DOHH2 (cell line): Measurements from ENCODE around the gene KRTAP3-2.
"Not testable (repeated sequence)": the region's sequence is repeated elsewhere in the genome, so short reads cannot be mapped to it uniquely, and the experiment has no call there.

Experiments
- H3F3A ChIP-seq: fragments of 200-600 bp; sonication (generic), shearing (Covaris generic); 2 replicates; pipeline ENCODE4 v1.6.0; 2016; ENCODE audit warnings: antibody characterized with exemption, mild to moderate bottlenecking; ENCODE audit not compliant: control insufficient read depth, insufficient read depth
- H3K27ac ChIP-seq: fragments of 200-600 bp; sonication (generic); 2 replicates; pipeline ENCODE4 v1.5.1; 2014; ENCODE audit warnings: low read depth, mild to moderate bottlenecking, low read length, moderate library complexity
- H3K27me3 ChIP-seq: fragments of 200-600 bp; sonication (generic); 2 replicates; pipeline ENCODE4 v1.6.1; 2014; ENCODE audit warnings: mild to moderate bottlenecking, low read length, mixed read lengths; ENCODE audit not compliant: control insufficient read depth
- H3K36me3 ChIP-seq: fragments of 200-600 bp; sonication (generic); 2 replicates; pipeline ENCODE4 v1.6.1; 2014; ENCODE audit warnings: mild to moderate bottlenecking, low read length, moderate library complexity, mixed read lengths; ENCODE audit not compliant: control insufficient read depth
- H3K4me1 ChIP-seq: fragments of 200-600 bp; sonication (generic); 2 replicates; pipeline ENCODE4 v1.6.1; 2014; ENCODE audit warnings: mild to moderate bottlenecking, low read length, mixed read lengths; ENCODE audit not compliant: control insufficient read depth
- H3K4me2 ChIP-seq: fragments of 200-600 bp; sonication (generic); 2 replicates; pipeline ENCODE4 v1.6.0; 2014; ENCODE audit warnings: mild to moderate bottlenecking, low read length, moderate library complexity
- H3K4me3 ChIP-seq: fragments of 200-600 bp; sonication (generic); 2 replicates; pipeline ENCODE4 v1.5.1; 2014; ENCODE audit warnings: mild to moderate bottlenecking, low read length, mixed read lengths
- H3K79me2 ChIP-seq: fragments of 200-600 bp; sonication (generic); 2 replicates; pipeline ENCODE4 v1.6.1; 2014; ENCODE audit warnings: mild to moderate bottlenecking, low read length, mixed read lengths; ENCODE audit not compliant: control insufficient read depth
- H3K9me2 ChIP-seq: fragments of 200-600 bp; sonication (generic); replicated peaks from 2 replicates; pipeline ENCODE4 v1.6.1; 2014; ENCODE audit warnings: mild to moderate bottlenecking, low read length, mixed read lengths; ENCODE audit not compliant: control insufficient read depth
- H3K9me3 ChIP-seq: fragments of 200-600 bp; sonication (generic); 2 replicates; pipeline ENCODE4 v1.6.1; 2014; ENCODE audit warnings: antibody characterized with exemption, low read length, mixed read lengths; ENCODE audit not compliant: control insufficient read depth, insufficient read depth
- H4K20me1 ChIP-seq: fragments of 200-600 bp; sonication (generic); 2 replicates; pipeline ENCODE4 v1.6.0; 2014; ENCODE audit warnings: low read depth, mild to moderate bottlenecking, antibody characterized with exemption, low read length, moderate library complexity; ENCODE audit not compliant: control insufficient read depth, insufficient read depth
- CTCF ChIP-seq: fragments of 200-600 bp; sonication (generic); IDR thresholded peaks from one replicate; pipeline ENCODE4 v1.5.1; 2014; ENCODE audit warnings: antibody characterized with exemption, mild to moderate bottlenecking, low read depth, low read length; ENCODE audit not compliant: poor library complexity, severe bottlenecking
- EZH2phosphoT487 ChIP-seq: fragments of 200-600 bp; sonication (generic); IDR thresholded peaks from 2 replicates; pipeline ENCODE4 v1.6.1; 2017; ENCODE audit warnings: borderline replicate concordance, mild to moderate bottlenecking, antibody characterized with exemption, low read length, moderate library complexity, mixed read lengths

Gene KRTAP3-2

GRCh38 chr17:41042953-41043352 lies 43.2 kb upstream of the KRTAP3-2 start:
- H3K4me3 ChIP-seq, result no peak overlapping the region
- peaks cover 8% of the 10 kb centered on the region for H3K4me1 ChIP-seq
- TF ChIP-seq EZH2phosphoT487, result no peak
- no peak for TF ChIP-seq CTCF
- H3F3A ChIP-seq, result no peaks in the 10 kb centered on the region
- H3K9me2 ChIP-seq, result no peaks in the 10 kb centered on the region
- no peaks in the 10 kb centered on the region for H3K9me3 ChIP-seq
- no peak overlapping the region for H3K27ac ChIP-seq
- no peaks in the 10 kb centered on the region for H3K79me2 ChIP-seq
- no peak overlapping the region for H3K4me2 ChIP-seq
- H4K20me1 ChIP-seq, result no peaks in the 10 kb centered on the region
- H3K27me3 ChIP-seq, result no peaks in the 10 kb centered on the region; the same call in 1 of the 2 replicates
- H3K36me3 ChIP-seq, result no peaks in the 10 kb centered on the region

- H3K27me3 ChIP-seq, H3K4me3 ChIP-seq, H3K9me2 ChIP-seq, H3K4me2 ChIP-seq, H3K4me1 ChIP-seq, H3F3A ChIP-seq, H3K27ac ChIP-seq, H3K36me3 ChIP-seq, H3K79me2 ChIP-seq, H3K9me3 ChIP-seq, H4K20me1 ChIP-seq: not testable (repeated sequence)
These were observed 41.3 kb upstream of the KRTAP3-2 start, which contains the start of gene KRTAP1-1 for GRCh38 chr17:41040783-41041571. Gene KRTAP1-1, minus strand, starts transcription at chr17:41041450. Its CDS starts 53 bp downstream, at chr17:41041397.

GRCh38 chr17:41037853-41038350 lies 38.2 kb upstream of the KRTAP3-2 start:
- H3K79me2 ChIP-seq, result no peaks in the 10 kb centered on the region
- no peak for TF ChIP-seq EZH2phosphoT487
- TF ChIP-seq CTCF, result no peak
- H3K27me3 ChIP-seq, result peaks cover 7% of the 10 kb centered on the region
- no peaks in the 10 kb centered on the region for H3K9me2 ChIP-seq
- no peaks in the 10 kb centered on the region for H3K36me3 ChIP-seq
- H3F3A ChIP-seq, result no peaks in the 10 kb centered on the region
- H3K4me2 ChIP-seq, result no peak overlapping the region
- no peak overlapping the region for H3K27ac ChIP-seq
- H3K9me3 ChIP-seq, result no peaks in the 10 kb centered on the region
- H3K4me1 ChIP-seq, result no peaks in the 10 kb centered on the region
- no peak overlapping the region for H3K4me3 ChIP-seq
- no peaks in the 10 kb centered on the region for H4K20me1 ChIP-seq

GRCh38 chr17:41034346-41034935 lies 34.7 kb upstream of the KRTAP3-2 start, which contains the start of gene KRTAP1-3:
Gene KRTAP1-3, minus strand, starts transcription at chr17:41034874. Its CDS starts 53 bp downstream, at chr17:41034821.
- H3K27ac ChIP-seq, H3K9me2 ChIP-seq, H3K27me3 ChIP-seq, H3K4me3 ChIP-seq, H3K4me1 ChIP-seq, H3K4me2 ChIP-seq, H3F3A ChIP-seq, H3K36me3 ChIP-seq, H3K9me3 ChIP-seq, H3K79me2 ChIP-seq, H4K20me1 ChIP-seq: not testable (repeated sequence)
